GM19463 (cell line): ENCODE measurements around the gene UBE2L5.

ENCODE experiments used
- ATAC-seq: cut with Tn5 transposase; IDR thresholded peaks from one replicate; pipeline ENCODE4 v1.9.1; 2021; ENCODE audit warnings: mild to moderate bottlenecking, moderate library complexity; ENCODE audit not compliant: unreplicated experiment

UBE2L5 gene

DNA sequence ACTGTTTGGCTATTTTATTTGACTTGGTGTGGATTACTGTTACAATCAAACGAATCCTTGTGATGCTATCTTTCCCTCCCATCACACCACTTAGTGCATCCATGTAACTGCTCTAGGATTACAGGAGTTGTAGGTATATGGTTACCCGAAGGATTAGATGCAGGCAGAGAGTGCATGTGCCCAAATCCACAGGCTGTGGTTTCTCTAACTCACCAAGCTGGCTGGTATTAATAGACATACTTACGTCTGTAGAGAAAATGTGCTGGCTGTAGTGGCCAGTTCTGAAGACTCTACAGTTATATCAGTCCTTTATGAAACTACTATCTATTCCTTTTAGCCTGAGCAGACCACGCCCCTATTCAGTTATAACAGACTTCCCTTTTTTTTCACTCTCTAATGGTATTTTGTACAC, 44.6 kb downstream of the UBE2L5 start:
- no peak for ATAC-seq

- ATAC-seq: no peak
Observed at GRCh38 chr13:30473675-30474074, 51.4 kb downstream of the UBE2L5 start.

- peak; percentile 91 for ATAC-seq
Observed at GRCh38 chr13:30477346-30478195, 55.3 kb downstream of the UBE2L5 start.
